ENCODE data around the gene SERPINE1.

The SERPINE1 gene

DNA sequence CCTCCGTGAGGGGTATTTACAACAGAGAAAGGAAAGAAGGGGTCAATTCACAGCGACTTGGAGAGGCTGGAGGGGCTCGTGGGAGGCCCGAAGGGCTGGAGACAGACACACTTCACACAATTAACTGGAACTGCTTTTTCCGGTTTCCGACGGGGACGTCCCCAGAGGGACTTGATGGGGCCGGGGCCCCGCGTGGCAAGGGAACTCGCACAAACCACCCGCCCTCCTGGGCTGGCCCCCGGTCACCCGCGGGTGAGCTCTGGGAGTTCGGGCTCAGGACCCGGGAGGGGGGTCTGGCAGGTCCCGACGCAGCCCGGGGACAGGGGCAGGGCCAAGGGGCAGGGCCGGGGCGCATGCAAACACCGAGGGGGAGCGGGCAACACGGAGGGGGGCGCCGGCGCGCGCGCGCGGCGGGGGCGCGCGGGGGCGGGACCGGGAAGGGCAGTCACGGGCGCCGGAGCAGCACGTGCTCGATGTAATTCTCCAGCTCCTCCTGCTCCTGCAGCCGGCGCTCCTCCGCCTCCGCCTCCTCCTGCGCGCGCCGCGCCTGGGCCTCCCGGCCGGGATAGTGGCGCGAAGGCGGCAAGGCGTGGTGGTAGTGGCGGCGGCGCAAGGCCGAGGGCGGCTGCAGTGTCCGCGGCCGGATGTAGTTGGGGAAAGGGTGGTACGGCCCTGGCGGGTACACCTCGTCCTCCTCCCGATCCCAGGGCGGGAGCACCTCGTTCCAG is 35.8 kb downstream of the SERPINE1 start:
- Mint-ChIP-seq H3K4me1 (peaks cover 11% of the 10 kb centered on the region), H3K27me3 (peaks cover 18% of the 10 kb centered on the region), H3K27ac (no peak overlapping the region), H3K36me3 (peaks cover 20% of the 10 kb centered on the region), H3K4me3 (peak overlapping the region; percentile 72), H3K9me3 (peaks cover 2% of the 10 kb centered on the region)
- ATAC-seq (ENCODE audit: low read depth) (no peak), DNase-seq (ENCODE audit: low spot score in 2 of 2) (peak in 1 of 2 donors; percentile 35)

DNA sequence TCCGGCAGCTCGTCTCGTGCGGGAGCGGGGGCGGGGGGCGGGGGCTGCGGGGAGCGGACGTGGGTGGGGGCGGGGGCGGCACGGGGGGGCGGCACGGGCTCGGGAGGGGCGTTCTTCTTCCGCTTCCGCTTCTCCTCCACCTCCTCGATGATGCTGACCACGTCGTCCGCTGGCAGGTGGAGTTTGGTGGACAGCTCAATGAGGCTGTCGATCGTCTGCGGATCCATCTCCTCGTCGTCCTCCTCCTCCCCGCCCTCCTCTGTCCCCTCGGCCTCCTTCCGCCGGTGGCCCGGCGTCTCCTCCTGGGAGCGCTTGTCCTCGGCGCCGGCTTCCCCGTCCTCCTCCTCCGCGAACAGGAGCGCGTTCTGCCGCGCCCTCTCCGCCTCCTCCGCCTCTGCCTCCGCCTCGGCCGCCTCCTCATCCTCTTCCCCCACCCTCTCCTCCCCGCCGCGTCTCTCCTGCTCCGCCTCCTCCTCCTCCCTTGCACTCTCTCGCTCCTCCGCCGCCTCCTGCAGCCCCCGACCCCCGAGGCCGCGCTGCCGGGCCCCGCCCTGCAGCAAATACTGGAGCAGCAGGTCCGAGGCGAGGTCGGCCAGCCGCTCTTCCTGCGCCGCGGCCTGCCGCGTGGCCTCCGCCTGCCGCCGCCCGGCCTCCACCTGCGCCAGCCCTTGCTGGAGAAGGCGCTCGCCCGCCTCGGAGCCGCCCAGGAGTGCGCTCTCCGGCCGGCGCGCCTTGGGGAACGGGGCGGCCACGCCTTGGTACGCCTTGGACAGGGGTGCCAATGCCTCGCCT is 36.6 kb downstream of the SERPINE1 start:
- Mint-ChIP-seq H3K27ac (no peak overlapping the region), H3K27me3 (peaks cover 22% of the 10 kb centered on the region), H3K36me3 (peaks cover 17% of the 10 kb centered on the region), H3K4me3 (peak overlapping the region; percentile 82), H3K9me3 (peaks cover 2% of the 10 kb centered on the region), H3K4me1 (peaks cover 14% of the 10 kb centered on the region)
- ATAC-seq (ENCODE audit: low read depth) = no peak
- peak in 1 of 2 donors; percentile 35 for DNase-seq (ENCODE audit: low spot score in 2 of 2)

DNA sequence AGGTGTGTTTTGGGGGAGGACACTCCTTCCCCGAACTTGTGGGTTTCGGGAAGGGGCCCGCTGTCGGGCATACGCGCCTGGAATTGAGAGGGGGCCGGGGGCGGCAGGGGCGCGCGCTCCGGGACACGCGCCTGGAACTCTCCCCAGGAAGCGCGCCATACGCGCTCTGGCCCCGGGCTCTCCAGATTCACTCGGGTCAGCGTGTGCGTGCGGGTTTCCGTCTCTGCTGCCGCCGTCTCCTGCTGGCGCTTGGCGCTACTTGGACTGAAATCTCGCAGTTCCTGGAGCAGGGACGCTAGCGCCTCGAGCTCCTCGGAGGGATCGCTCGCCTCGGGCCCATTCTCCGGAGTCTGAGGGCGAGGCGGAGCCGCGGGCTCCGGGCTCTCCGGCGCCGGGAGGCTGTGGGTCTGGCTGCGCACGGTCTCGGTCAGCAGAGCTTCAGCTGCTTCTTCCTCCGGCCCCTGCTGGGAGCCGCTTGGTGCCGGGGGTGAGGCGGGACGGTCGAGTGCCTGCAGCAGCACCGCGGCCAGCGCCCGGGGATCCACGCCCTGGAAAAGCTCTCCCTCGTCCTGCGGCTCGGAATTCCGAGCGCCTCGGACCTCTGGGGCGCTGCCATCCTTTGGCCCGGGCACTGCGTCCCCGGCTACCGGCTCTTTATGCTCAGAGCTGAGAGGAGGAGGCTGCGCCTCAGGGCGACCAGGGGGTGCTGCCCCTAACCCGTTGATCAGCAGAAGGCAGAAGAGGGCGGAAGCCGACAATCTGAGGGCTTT is 37.4 kb downstream of the SERPINE1 start:
- peaks cover 27% of the 10 kb centered on the region for H3K27me3 Mint-ChIP-seq
- ATAC-seq (ENCODE audit: low read depth) (no peak), DNase-seq (ENCODE audit: low spot score in 2 of 2) (peak in 1 of 2 donors; percentile 38)
- H3K4me1 Mint-ChIP-seq = peaks cover 18% of the 10 kb centered on the region
- peak overlapping the region; percentile 67 for H3K4me3 Mint-ChIP-seq
- peaks cover 2% of the 10 kb centered on the region for H3K9me3 Mint-ChIP-seq
- peak overlapping the region; percentile 91 for H3K27ac Mint-ChIP-seq
- H3K36me3 Mint-ChIP-seq = peaks cover 14% of the 10 kb centered on the region

DNA sequence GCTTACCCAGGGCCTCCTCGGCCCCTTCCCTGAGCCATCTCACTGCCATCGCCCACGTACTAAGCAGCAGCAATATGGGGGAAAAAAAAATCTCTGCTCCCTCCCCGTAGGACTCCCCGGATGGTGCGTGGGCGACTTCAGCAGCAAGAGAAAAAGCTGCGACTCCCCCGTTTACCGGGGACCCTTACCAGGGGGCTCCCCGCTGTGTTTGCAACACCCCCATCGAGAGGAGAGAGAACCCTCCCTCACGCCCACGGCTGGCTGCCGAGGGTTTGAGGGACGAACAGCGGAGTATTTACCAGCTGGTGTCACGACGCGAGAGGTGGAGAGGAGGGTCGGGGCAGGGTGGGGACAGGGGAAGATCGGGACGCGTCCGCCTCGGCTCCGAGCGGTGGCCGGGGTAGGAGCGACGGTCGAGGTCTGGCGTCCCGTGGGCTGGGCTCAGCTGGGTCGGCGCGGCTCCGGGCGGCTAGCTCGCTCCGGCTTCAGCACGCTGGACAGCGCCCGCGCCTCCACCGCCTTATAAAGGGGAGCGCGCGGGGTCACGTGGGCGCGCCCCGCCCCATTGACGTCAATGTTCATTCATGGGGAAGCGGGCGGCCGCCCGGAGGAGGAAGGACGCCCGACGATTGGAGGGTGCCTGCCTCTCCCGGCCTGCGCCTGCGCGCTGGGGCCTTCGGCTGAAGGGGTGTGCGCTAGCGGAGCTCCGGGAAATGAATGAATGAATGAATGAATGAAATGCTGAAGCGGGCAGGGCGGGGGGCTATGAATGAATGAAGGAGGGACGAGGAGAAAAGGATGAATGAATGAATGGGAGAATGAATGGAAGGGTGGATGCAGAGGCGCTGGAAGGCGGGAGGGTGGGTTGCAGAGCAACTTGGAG is 38.4 kb downstream of the SERPINE1 start, which contains the start of gene VGF:
Gene VGF, minus strand, starts transcription at position 495 of the 883 bp plus-strand sequence. CDS start 726 bp downstream, outside the sequence.
- peak within 1 kb of the TSS; percentile 85 for H3K4me3 Mint-ChIP-seq
- peaks cover 2% of the 10 kb centered on the region for H3K9me3 Mint-ChIP-seq
- peak within 1 kb of the TSS; percentile 91 for H3K27ac Mint-ChIP-seq
- peaks cover 25% of the 10 kb centered on the region for H3K4me1 Mint-ChIP-seq
- ATAC-seq (ENCODE audit: low read depth) (peak; percentile 93), DNase-seq (ENCODE audit: low spot score in 2 of 2) (peak; percentile 91 to 95)
- peaks cover 5% of the 10 kb centered on the region for H3K36me3 Mint-ChIP-seq
- peaks cover 35% of the 10 kb centered on the region for H3K27me3 Mint-ChIP-seq

DNA sequence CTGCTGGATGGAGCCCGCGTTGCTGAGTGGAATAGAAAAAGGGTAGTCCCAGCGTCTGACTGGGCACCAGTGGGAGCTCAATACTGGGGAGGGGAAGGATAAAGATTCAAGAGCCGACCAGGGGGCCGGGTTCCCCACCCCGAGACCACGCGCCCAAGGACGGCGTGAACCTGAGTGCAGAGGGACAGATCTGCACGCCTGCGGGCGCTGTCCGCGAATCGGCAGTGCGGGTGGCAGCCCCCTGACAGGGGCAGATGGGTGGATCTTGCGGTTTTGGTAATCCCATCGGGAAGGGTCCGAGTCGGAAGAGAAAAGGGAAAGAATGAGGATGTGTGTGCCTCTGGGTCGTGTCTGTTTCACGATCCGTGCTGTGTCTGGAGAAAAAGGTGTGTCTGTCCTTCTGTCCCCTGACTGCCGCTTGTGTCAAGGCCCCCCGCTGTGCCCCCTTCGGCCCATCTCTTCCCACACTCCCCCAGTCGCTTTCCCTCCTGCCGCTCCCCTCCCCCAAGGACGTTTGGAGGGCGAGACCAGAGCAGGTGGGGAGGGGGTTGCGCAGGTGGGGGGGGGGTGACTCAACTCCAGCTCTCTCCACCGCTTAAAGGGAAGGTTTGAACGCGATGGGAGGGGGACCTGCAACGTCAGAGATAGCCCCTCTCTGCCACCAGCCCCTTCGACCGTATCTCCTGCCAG is 39.2 kb downstream of the SERPINE1 start:
- Mint-ChIP-seq H3K9me3 (peaks cover 2% of the 10 kb centered on the region), H3K4me1 (peaks cover 29% of the 10 kb centered on the region), H3K27ac (peak overlapping the region; percentile 91), H3K36me3 (peaks cover 3% of the 10 kb centered on the region), H3K27me3 (peaks cover 42% of the 10 kb centered on the region), H3K4me3 (peak overlapping the region; percentile 85)
- no peak for DNase-seq (ENCODE audit: low spot score in 2 of 2)
- ATAC-seq (ENCODE audit: low read depth) = no peak

DNA sequence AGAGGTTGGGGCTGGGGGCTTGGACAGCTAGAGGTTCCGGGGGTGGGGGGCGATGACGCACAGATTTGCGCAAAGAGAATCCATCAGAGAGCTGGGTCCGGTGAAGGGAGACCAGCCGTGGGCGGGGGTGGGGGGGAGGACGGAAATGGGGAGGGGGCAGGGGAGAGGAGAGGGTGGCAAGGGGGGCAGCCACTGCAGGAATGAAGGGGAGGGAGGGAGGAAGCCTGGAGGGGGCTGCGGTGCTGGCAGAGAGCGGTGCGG is 39.7 kb downstream of the SERPINE1 start:
- ATAC-seq (ENCODE audit: low read depth) = no peak
- Mint-ChIP-seq H3K9me3 (peaks cover 2% of the 10 kb centered on the region), H3K27me3 (peaks cover 47% of the 10 kb centered on the region), H3K36me3 (peaks cover 2% of the 10 kb centered on the region), H3K4me3 (no peak overlapping the region), H3K27ac (no peak overlapping the region), H3K4me1 (peaks cover 34% of the 10 kb centered on the region)
- no peak for DNase-seq (ENCODE audit: low spot score in 2 of 2)

DNA sequence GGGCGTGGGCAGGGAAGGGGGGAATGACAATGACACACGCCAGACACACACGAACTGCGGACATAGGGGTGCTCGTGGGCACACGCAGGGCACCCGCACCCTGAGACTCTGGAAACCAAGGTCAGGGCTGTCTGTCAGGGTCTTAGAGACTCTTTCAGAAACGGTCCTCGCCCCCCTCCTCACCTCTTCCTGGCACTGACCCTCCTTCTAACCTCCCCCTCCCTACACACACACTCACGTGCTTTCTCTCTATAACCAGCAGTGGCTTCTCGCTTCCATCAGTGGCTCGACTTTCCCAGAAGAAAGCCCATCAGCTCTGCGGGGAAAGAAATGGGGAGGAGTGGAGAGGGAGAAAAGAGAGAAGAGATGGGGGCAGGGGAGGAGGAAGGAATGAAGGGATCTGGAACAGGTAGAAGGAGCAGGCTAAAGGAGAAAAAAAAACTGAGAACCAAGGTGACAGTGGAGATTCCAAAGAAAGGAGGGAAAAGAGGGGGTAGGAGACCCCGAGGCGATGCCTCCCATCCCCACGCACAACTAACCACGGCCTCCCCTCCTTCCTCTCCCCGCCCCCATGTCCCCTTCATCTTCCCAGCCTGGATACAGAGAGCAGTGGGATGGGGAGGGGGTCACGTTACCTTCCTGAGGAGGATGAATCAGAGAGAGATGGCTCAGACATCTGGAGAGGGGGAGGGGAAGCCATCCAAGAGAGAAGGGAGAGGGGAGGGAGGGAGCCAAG is 40.2 kb downstream of the SERPINE1 start:
- DNase-seq (ENCODE audit: low spot score in 2 of 2) = no peak
- H3K9me3 Mint-ChIP-seq = peaks cover 2% of the 10 kb centered on the region
- no peak overlapping the region for H3K4me3 Mint-ChIP-seq
- H3K4me1 Mint-ChIP-seq = peaks cover 37% of the 10 kb centered on the region
- peaks cover 4% of the 10 kb centered on the region for H3K36me3 Mint-ChIP-seq
- H3K27me3 Mint-ChIP-seq = peaks cover 49% of the 10 kb centered on the region
- H3K27ac Mint-ChIP-seq = no peak overlapping the region
- no peak for ATAC-seq (ENCODE audit: low read depth)

DNA sequence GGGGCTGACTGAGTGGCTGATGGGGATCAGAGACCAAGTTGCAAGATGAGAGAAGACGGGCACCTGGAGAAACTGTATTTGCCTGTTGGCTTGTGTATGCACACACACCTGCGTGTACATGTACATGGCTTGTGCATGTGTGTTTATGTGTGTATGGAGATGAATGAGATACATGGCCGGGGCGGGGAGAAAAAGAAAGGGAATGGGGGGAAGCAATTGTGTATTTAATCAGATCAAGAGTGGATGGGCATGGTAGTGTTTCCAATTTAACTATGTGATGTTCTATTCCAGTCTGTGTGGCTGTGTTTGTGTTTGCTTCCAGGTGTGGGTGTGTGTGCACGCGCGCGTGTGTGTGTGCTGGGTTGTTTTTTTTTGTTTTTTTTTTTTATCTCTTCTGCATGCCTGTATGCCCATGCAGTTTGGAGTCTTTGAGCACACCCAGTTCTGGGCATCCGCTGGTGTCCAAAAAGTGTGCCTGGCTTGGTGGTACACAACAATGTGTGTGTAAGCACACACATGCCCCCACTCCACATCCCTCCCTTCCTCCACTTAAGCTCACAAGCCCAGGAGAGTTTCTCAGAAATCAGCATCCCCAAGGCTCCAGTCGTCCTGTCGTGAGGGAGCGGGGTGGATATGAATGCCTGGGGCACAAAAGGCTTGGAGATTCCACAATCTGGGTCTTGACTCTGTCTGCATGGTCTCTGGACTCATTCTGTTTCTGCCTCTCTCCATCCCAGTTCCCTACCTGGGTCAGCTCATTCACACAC is 40.9 kb downstream of the SERPINE1 start:
- Mint-ChIP-seq H3K4me1 (peaks cover 38% of the 10 kb centered on the region), H3K36me3 (peaks cover 4% of the 10 kb centered on the region), H3K4me3 (no peak overlapping the region), H3K27me3 (peaks cover 51% of the 10 kb centered on the region), H3K9me3 (peaks cover 2% of the 10 kb centered on the region), H3K27ac (no peak overlapping the region)
- DNase-seq (ENCODE audit: low spot score in 2 of 2) = no peak
- no peak for ATAC-seq (ENCODE audit: low read depth)

DNA sequence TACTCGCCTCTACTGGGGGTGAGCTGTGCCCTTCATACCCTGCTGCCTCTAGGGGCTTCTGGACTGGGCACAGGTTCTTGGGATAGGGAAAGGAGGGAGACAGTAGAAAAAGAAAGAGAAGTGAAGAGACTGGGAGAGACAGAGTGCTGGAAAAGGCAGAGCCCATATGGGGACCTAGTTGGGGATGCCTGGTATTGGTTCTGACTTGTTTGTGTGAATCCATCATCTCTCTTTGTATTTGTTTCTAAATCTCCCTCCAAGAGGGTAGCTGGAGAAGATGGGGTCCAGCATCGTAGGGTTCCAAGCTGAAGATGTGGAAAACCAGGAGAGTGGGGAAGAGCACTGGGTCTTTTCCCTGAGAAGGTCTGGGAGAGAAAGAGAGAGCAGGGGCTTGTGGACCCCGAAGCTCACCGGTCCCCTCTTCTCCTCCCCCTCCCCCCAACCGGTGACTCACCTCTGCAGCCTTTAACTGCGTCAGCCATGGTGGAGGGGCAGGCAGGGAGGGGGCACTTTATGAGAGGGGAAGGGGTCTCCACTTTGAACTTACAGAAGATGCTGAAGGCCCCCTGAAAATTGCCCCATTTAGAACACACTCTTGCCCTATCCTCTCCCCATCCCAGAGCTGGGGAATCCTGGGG is 41.6 kb downstream of the SERPINE1 start:
- Mint-ChIP-seq H3K36me3 (peaks cover 4% of the 10 kb centered on the region), H3K4me1 (peaks cover 39% of the 10 kb centered on the region), H3K9me3 (peaks cover 2% of the 10 kb centered on the region), H3K27me3 (peaks cover 53% of the 10 kb centered on the region), H3K4me3 (no peak overlapping the region), H3K27ac (no peak overlapping the region)
- DNase-seq (ENCODE audit: low spot score in 2 of 2) (no peak), ATAC-seq (ENCODE audit: low read depth) (no peak)

DNA sequence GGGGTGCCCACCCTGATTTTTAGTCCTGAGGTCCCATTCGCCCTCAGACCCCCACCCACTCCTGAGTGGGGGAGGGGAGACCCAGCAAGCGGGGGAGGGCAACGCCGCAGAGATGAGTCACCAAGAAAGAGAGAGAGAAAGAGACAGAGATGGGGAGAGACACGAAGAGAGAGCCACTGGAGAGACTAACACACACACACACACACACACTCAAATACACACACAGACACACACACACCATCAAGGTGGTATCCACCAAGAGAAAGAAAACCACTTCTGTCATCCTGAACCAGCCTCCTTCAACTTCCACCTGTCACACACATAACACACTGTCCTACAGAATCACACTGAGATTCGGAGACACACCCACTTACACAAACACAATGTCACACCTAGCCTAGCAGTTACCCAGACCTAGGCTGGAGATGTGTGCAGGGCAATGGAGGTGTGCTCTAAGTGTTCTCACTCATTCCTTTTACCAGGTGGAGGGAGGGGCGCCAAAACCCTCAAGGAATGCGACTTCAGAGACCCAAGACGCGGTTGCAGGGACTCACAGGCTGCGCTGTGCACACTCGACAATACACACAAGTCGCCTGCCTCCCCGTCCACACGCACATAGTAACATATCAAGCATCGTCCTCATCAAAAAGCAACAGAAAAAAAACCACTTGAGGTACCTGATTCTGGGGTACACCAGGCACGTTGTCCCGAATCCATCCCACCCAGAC is 42.4 kb downstream of the SERPINE1 start:
- ATAC-seq (ENCODE audit: low read depth) = no peak
- Mint-ChIP-seq H3K4me3 (no peak overlapping the region), H3K27me3 (peaks cover 58% of the 10 kb centered on the region), H3K4me1 (peaks cover 44% of the 10 kb centered on the region), H3K36me3 (peaks cover 6% of the 10 kb centered on the region), H3K9me3 (peaks cover 4% of the 10 kb centered on the region), H3K27ac (no peak overlapping the region)
- DNase-seq (ENCODE audit: low spot score in 2 of 2) = no peak

DNA sequence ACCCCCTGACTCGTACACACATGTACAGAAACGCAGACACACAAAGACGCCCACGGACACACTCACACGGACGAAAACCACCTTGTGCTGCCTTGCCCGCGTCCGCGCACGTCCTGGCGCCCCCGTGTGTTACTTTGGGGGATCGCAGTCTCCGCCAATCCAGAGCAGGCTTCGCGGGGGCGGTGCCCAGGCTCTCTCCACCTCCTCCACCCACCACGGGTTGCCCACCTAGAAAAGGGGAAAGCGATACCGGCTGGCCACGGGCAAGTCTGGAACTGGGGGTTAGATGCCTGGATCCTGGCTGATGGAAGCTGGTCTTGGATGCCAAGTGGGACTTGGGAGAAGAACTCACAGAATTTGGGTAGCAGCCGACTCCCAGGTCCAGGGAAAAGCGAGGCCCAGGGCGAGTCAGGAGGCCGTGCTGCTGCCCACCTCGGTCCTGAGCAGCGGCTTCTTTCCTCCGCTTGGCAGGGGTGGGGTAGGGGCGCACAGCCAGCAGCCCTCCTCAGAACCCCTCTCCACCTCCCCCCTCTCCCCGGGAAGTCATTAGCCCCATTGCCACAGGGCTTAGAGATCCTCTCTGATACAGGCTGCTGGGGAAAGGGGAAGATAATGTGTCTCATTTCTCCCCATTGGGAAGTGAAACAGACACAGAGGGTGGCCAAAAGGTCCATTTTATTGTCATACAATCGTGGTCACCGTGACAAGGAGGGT is 43.1 kb downstream of the SERPINE1 start:
- Mint-ChIP-seq H3K4me3 (no peak overlapping the region), H3K9me3 (peaks cover 4% of the 10 kb centered on the region), H3K27ac (no peak overlapping the region), H3K4me1 (peaks cover 48% of the 10 kb centered on the region), H3K36me3 (peaks cover 6% of the 10 kb centered on the region), H3K27me3 (peaks cover 59% of the 10 kb centered on the region)
- ATAC-seq (ENCODE audit: low read depth) = peak; percentile 53
- peak; percentile 79 to 87 for DNase-seq (ENCODE audit: low spot score in 2 of 2)

Measured in memory B cell (primary cell).